Ishikawa (cell line): Measurements from ENCODE around the gene TEX261.

Experiments
- CEBPB ChIP-seq: IDR thresholded peaks from 2 replicates; pipeline ENCODE4 v1.6.1; 2012
- CREB1 ChIP-seq: IDR thresholded peaks from 2 replicates; pipeline ENCODE4 v1.6.1; 2012; ENCODE audit warnings: low read depth
- EGR1 ChIP-seq: IDR thresholded peaks from 2 replicates; pipeline ENCODE4 v1.6.1; 2012
- EP300 ChIP-seq: IDR thresholded peaks from 2 replicates; pipeline ENCODE4 v1.6.1; 2012; ENCODE audit warnings: borderline replicate concordance
- FOXM1 ChIP-seq: IDR thresholded peaks from 2 replicates; pipeline ENCODE4 v1.6.1; 2012; ENCODE audit warnings: low read depth, borderline replicate concordance
- RAD21 ChIP-seq: IDR thresholded peaks from 2 replicates; pipeline ENCODE4 v1.6.1; 2012; ENCODE audit warnings: low read depth
- TAF1 ChIP-seq: IDR thresholded peaks from 2 replicates; pipeline ENCODE4 v1.6.1; 2012; ENCODE audit warnings: low read depth, mild to moderate bottlenecking
- TCF12 ChIP-seq: IDR thresholded peaks from 2 replicates; pipeline ENCODE4 v1.6.1; 2012; ENCODE audit warnings: low read depth
- TEAD4 ChIP-seq: IDR thresholded peaks from 2 replicates; pipeline ENCODE4 v1.6.1; 2012
- ZBTB7A ChIP-seq: IDR thresholded peaks from 2 replicates; pipeline ENCODE4 v1.6.1; 2012; ENCODE audit warnings: low read depth
- TF ChIP-seq, protein P1 (sequence below): IDR thresholded peaks from 2 replicates; pipeline ENCODE4 v1.6.1; 2012
- TF ChIP-seq, protein P2 (sequence below): IDR thresholded peaks from 2 replicates; pipeline ENCODE4 v1.6.1; 2012; ENCODE audit warnings: low read depth, mild to moderate bottlenecking

DNA sequence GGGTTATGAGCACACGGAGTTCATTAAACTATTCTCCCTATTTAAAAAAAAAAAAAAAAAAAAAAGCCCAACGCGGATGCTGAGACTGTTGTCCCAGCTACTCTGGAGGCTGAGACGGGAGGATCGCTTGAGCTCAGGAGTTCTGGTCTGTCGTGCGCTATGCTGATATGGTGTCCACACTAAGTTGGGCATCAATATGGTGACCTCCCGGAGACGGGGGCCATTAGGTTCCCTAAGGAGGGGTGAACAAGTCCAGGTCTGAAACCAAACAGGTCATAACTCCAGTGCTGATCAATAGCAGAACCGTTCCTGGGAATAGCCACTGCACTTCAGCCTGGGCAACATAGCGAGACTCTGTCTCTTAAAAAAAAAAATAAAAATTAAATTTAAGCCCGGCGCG lies 29.2 kb downstream of the TEX261 start:
- TF ChIP-seq CEBPB (no peak), TAF1 (no peak), TCF12 (no peak), EP300 (no peak), FOXM1 (no peak), EGR1 (no peak), RAD21 (no peak), TEAD4 (no peak), CREB1 (no peak), ZBTB7A (no peak)
- TF ChIP-seq, protein P1, sequence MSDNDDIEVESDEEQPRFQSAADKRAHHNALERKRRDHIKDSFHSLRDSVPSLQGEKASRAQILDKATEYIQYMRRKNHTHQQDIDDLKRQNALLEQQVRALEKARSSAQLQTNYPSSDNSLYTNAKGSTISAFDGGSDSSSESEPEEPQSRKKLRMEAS: no peak
- TF ChIP-seq, protein P2, sequence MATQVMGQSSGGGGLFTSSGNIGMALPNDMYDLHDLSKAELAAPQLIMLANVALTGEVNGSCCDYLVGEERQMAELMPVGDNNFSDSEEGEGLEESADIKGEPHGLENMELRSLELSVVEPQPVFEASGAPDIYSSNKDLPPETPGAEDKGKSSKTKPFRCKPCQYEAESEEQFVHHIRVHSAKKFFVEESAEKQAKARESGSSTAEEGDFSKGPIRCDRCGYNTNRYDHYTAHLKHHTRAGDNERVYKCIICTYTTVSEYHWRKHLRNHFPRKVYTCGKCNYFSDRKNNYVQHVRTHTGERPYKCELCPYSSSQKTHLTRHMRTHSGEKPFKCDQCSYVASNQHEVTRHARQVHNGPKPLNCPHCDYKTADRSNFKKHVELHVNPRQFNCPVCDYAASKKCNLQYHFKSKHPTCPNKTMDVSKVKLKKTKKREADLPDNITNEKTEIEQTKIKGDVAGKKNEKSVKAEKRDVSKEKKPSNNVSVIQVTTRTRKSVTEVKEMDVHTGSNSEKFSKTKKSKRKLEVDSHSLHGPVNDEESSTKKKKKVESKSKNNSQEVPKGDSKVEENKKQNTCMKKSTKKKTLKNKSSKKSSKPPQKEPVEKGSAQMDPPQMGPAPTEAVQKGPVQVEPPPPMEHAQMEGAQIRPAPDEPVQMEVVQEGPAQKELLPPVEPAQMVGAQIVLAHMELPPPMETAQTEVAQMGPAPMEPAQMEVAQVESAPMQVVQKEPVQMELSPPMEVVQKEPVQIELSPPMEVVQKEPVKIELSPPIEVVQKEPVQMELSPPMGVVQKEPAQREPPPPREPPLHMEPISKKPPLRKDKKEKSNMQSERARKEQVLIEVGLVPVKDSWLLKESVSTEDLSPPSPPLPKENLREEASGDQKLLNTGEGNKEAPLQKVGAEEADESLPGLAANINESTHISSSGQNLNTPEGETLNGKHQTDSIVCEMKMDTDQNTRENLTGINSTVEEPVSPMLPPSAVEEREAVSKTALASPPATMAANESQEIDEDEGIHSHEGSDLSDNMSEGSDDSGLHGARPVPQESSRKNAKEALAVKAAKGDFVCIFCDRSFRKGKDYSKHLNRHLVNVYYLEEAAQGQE: no peak
